Hepatocyte (in vitro differentiated cells): Measurements from ENCODE around the gene FRMPD4. TPM values are rescaled to one million over a fixed set of nuclear protein-coding genes. Genes with fewer than 3 reads are reported as not detected.

Source experiments
- DNase-seq: peaks from one replicate; pipeline ENCODE4 v3.0.0-alpha.2; 2016; ENCODE audit warnings: low spot score
- H2AFZ ChIP-seq: fragments of 200-600 bp; sonication (generic); 2 replicates; pipeline ENCODE4 v1.6.0; 2016; ENCODE audit warnings: antibody characterized with exemption, mild to moderate bottlenecking
- H3K27ac ChIP-seq: fragments of 200-600 bp; sonication (generic); 2 replicates; pipeline ENCODE4 v1.5.1; 2016; ENCODE audit warnings: mild to moderate bottlenecking
- H3K27me3 ChIP-seq: fragments of 200-600 bp; sonication (generic); 2 replicates; pipeline ENCODE4 v1.6.1; 2016
- H3K36me3 ChIP-seq: fragments of 200-600 bp; sonication (generic); replicated peaks from 2 replicates; pipeline ENCODE4 v1.5.1; 2016; ENCODE audit warnings: low read depth; ENCODE audit not compliant: insufficient read depth
- H3K4me1 ChIP-seq: fragments of 200-600 bp; sonication (generic); 2 replicates; pipeline ENCODE4 v1.5.1; 2016; ENCODE audit warnings: mild to moderate bottlenecking, moderate library complexity; ENCODE audit not compliant: insufficient read depth
- H3K4me2 ChIP-seq: fragments of 200-600 bp; sonication (generic); 2 replicates; pipeline ENCODE4 v1.6.0; 2016
- H3K4me3 ChIP-seq: fragments of 200-600 bp; sonication (generic); 2 replicates; pipeline ENCODE4 v1.5.1; 2016; ENCODE audit warnings: mild to moderate bottlenecking
- H3K79me2 ChIP-seq: fragments of 200-600 bp; sonication (generic); 2 replicates; pipeline ENCODE4 v1.6.0; 2017; ENCODE audit warnings: mild to moderate bottlenecking
- H3K9me2 ChIP-seq: fragments of 200-600 bp; sonication (generic); replicated peaks from 2 replicates; pipeline ENCODE4 v1.6.0; 2017; ENCODE audit warnings: mild to moderate bottlenecking; ENCODE audit not compliant: insufficient read depth
- H3K9me3 ChIP-seq: fragments of 200-600 bp; sonication (generic); 2 replicates; pipeline ENCODE4 v1.5.1; 2016; ENCODE audit warnings: low read depth, mild to moderate bottlenecking
- H4K20me1 ChIP-seq: fragments of 200-600 bp; sonication (generic); 2 replicates; pipeline ENCODE4 v1.6.0; 2016; ENCODE audit warnings: mild to moderate bottlenecking; ENCODE audit not compliant: insufficient read depth, poor library complexity, severe bottlenecking
- CTCF ChIP-seq: fragments of 200-600 bp; sonication (generic); IDR thresholded peaks from 2 replicates; pipeline ENCODE4 v1.5.1; 2016; ENCODE audit warnings: antibody characterized with exemption, mild to moderate bottlenecking; ENCODE audit not compliant: poor library complexity
- EZH2 ChIP-seq: fragments of 200-600 bp; sonication (generic); IDR thresholded peaks from 2 replicates; pipeline ENCODE4 v1.6.1; 2016; ENCODE audit warnings: antibody characterized with exemption, mild to moderate bottlenecking, borderline replicate concordance
- EZH2phosphoT487 ChIP-seq: fragments of 200-600 bp; sonication (generic); IDR thresholded peaks from one replicate; pipeline ENCODE4 v1.6.1; 2018; ENCODE audit warnings: antibody characterized with exemption, mild to moderate bottlenecking, low read depth, moderate library complexity; ENCODE audit not compliant: unreplicated experiment, severe bottlenecking
- WGBS: methylation state at CpG from one replicate; pipeline ENCODE4 v1.1.6; 2016; ENCODE audit warnings: low lambda C conversion rate; ENCODE audit errors: missing lambda C conversion rate; 5-methylcytosine and 5-hydroxymethylcytosine counted together
- polyA plus RNA-seq: library from polyadenylated mRNA; unstranded; fragments of >200 nt; fragmentation: Nextera tagmentation; extraction: Ambion mirVana; gene quantifications from 2 replicates; pipeline ENCODE4 v1.2.1, GENCODE V29; 2016
- total RNA-seq: library from RNA; depleted of rRNA; stranded (reverse); fragments of >200 nt; gene quantifications from 2 replicates; pipeline ENCODE4 v1.2.3, GENCODE V29; 2014

The FRMPD4 gene
- total and polyA plus RNA-seq, 2 experiments from 2014 or later, result 0.23 TPM; not detected in 1

GRCh38 chrX:12227412-12228041, 89.3 kb downstream of the FRMPD4 start:
- H2AFZ ChIP-seq, result no peak overlapping the region
- no peak overlapping the region for H3K4me3 ChIP-seq
- DNase-seq, result no peak
- no peaks in the 10 kb centered on the region for H4K20me1 ChIP-seq
- H3K4me2 ChIP-seq, result no peak overlapping the region
- H3K9me3 ChIP-seq, result no peaks in the 10 kb centered on the region
- H3K27ac ChIP-seq, result no peak overlapping the region
- H3K4me1 ChIP-seq, result no peaks in the 10 kb centered on the region
- no peaks in the 10 kb centered on the region for H3K27me3 ChIP-seq
- H3K9me2 ChIP-seq, result no peaks in the 10 kb centered on the region
- WGBS, result 46% methylated on average over 2 of the region's 2 CpGs
- TF ChIP-seq EZH2phosphoT487 (no peak), EZH2 (no peak), CTCF (no peak)
- H3K79me2 ChIP-seq, result no peaks in the 10 kb centered on the region
- H3K36me3 ChIP-seq, result no peaks in the 10 kb centered on the region

GRCh38 chrX:12228862-12229261, 90.6 kb downstream of the FRMPD4 start:
- WGBS, result 62% methylated on average over 4 of the region's 4 CpGs
- Histone ChIP-seq H3K27me3 (no peaks in the 10 kb centered on the region), H3K9me3 (no peaks in the 10 kb centered on the region), H3K4me1 (no peaks in the 10 kb centered on the region), H3K27ac (no peak overlapping the region), H2AFZ (no peak overlapping the region), H3K79me2 (no peaks in the 10 kb centered on the region), H3K4me2 (no peak overlapping the region), H3K9me2 (no peaks in the 10 kb centered on the region), H3K36me3 (no peaks in the 10 kb centered on the region), H3K4me3 (no peak overlapping the region), H4K20me1 (no peaks in the 10 kb centered on the region)
- no peak for TF ChIP-seq EZH2
- TF ChIP-seq CTCF, result no peak
- no peak for TF ChIP-seq EZH2phosphoT487
- DNase-seq, result no peak

- Histone ChIP-seq H3K9me2 (no peaks in the 10 kb centered on the region), H3K4me3 (no peak overlapping the region), H3K4me2 (no peak overlapping the region), H2AFZ (no peak overlapping the region), H3K4me1 (no peaks in the 10 kb centered on the region), H3K9me3 (no peaks in the 10 kb centered on the region), H4K20me1 (no peaks in the 10 kb centered on the region), H3K27me3 (no peaks in the 10 kb centered on the region), H3K27ac (no peak overlapping the region), H3K79me2 (no peaks in the 10 kb centered on the region), H3K36me3 (no peaks in the 10 kb centered on the region)
- 93% methylated on average over 2 of the region's 2 CpGs for WGBS
- TF ChIP-seq CTCF (no peak), EZH2phosphoT487 (no peak), EZH2 (no peak)
- DNase-seq, result no peak
These were observed 91.7 kb downstream of the FRMPD4 start for GRCh38 chrX:12229986-12230385.
